WERI-Rb-1 (cell line): Measurements from ENCODE around the gene AP2M1.
A peak's percentile ranks its signal among the peaks of the same experiment; 100 is the strongest.

Experiments used
- DNase-seq: peaks from one replicate; pipeline ENCODE4 v3.0.0-alpha.2; 2020
- H3K27ac ChIP-seq: fragments of 250-450 bp; sonication (Bioruptor Pico); 2 replicates; pipeline ENCODE4 v1.5.1; 2020; ENCODE audit warnings: mild to moderate bottlenecking, moderate library complexity
- H3K27me3 ChIP-seq: fragments of 250-450 bp; sonication (Bioruptor Pico); 2 replicates; pipeline ENCODE4 v1.5.1; 2021; ENCODE audit warnings: mild to moderate bottlenecking, low read depth, moderate library complexity; ENCODE audit not compliant: insufficient read depth, severe bottlenecking
- H3K36me3 ChIP-seq: fragments of 250-450 bp; sonication (Bioruptor Pico); 2 replicates; pipeline ENCODE4 v1.5.1; 2020; ENCODE audit warnings: mild to moderate bottlenecking, moderate library complexity
- H3K4me3 ChIP-seq: 2 replicates; pipeline ENCODE4 v1.5.1; 2011; ENCODE audit warnings: low read depth, mild to moderate bottlenecking, control low read depth, low read length
- H3K9me3 ChIP-seq: fragments of 250-450 bp; sonication (Bioruptor Pico); 2 replicates; pipeline ENCODE4 v1.5.1; 2021; ENCODE audit warnings: mild to moderate bottlenecking, moderate library complexity; ENCODE audit not compliant: severe bottlenecking
- CTCF ChIP-seq: IDR thresholded peaks from 2 replicates; pipeline ENCODE4 v1.5.1; 2011; ENCODE audit warnings: low read depth, mild to moderate bottlenecking, control low read depth, inconsistent platforms, low read length

Gene AP2M1

GRCh38 chr3:184189421-184189820 is 14.8 kb downstream of the AP2M1 start:
- TF ChIP-seq CTCF: no peak
- Histone ChIP-seq H3K27me3 (no peaks in the 10 kb centered on the region), H3K27ac (no peak overlapping the region), H3K4me3 (no peak overlapping the region), H3K36me3 (peaks cover 80% of the 10 kb centered on the region), H3K9me3 (no peaks in the 10 kb centered on the region)
- no peak for DNase-seq

GRCh38 chr3:184192889-184193288 is 18.2 kb downstream of the AP2M1 start:
- Histone ChIP-seq H3K36me3 (peaks cover 78% of the 10 kb centered on the region), H3K9me3 (no peaks in the 10 kb centered on the region), H3K4me3 (no peak overlapping the region), H3K27ac (no peak overlapping the region), H3K27me3 (no peaks in the 10 kb centered on the region)
- TF ChIP-seq CTCF: no peak
- no peak for DNase-seq

GRCh38 chr3:184193991-184194539 is 19.4 kb downstream of the AP2M1 start:
- Histone ChIP-seq H3K36me3 (peaks cover 66% of the 10 kb centered on the region), H3K27me3 (no peaks in the 10 kb centered on the region), H3K9me3 (no peaks in the 10 kb centered on the region), H3K27ac (no peak overlapping the region), H3K4me3 (no peak overlapping the region)
- no peak for DNase-seq
- no peak for TF ChIP-seq CTCF

GRCh38 chr3:184196536-184196935 is 21.9 kb downstream of the AP2M1 start:
- H3K27ac ChIP-seq: no peak overlapping the region
- H3K4me3 ChIP-seq: no peak overlapping the region
- DNase-seq: no peak
- H3K36me3 ChIP-seq: peaks cover 42% of the 10 kb centered on the region
- H3K27me3 ChIP-seq: no peaks in the 10 kb centered on the region
- TF ChIP-seq CTCF: no peak
- H3K9me3 ChIP-seq: no peaks in the 10 kb centered on the region

GRCh38 chr3:184198509-184198908 is 23.9 kb downstream of the AP2M1 start:
- Histone ChIP-seq H3K4me3 (no peak overlapping the region), H3K27me3 (no peaks in the 10 kb centered on the region), H3K36me3 (peaks cover 23% of the 10 kb centered on the region), H3K9me3 (no peaks in the 10 kb centered on the region), H3K27ac (no peak overlapping the region)
- peak; percentile 41 for DNase-seq
- TF ChIP-seq CTCF: peak; percentile 30; the same call in 1 of the 2 replicates

- Histone ChIP-seq H3K4me3 (no peak overlapping the region), H3K27ac (no peak overlapping the region)
- TF ChIP-seq CTCF: no peak
Observed at GRCh38 chr3:184200825-184201224, 26.2 kb downstream of the AP2M1 start.

More at GRCh38 chr3:184200825-184201224, 26.2 kb downstream of the AP2M1 start:
- H3K36me3 ChIP-seq: peaks cover 6% of the 10 kb centered on the region
- H3K27me3 ChIP-seq: no peaks in the 10 kb centered on the region
- H3K9me3 ChIP-seq: no peaks in the 10 kb centered on the region
- no peak for DNase-seq
